ENCODE measurements around the gene PRR30.
"Not testable (repeated sequence)": the region's sequence is repeated elsewhere in the genome, so short reads cannot be mapped to it uniquely, and the experiment has no call there.

Gene PRR30

GRCh38 chr2:27127883-27128667, 11.1 kb downstream of the PRR30 start:
- no peak for DNase-seq

GRCh38 chr2:27126252-27126710, 12.9 kb downstream of the PRR30 start:
- no peak for DNase-seq

GRCh38 chr2:27125104-27125503, 14.1 kb downstream of the PRR30 start:
- DNase-seq: no peak

DNA sequence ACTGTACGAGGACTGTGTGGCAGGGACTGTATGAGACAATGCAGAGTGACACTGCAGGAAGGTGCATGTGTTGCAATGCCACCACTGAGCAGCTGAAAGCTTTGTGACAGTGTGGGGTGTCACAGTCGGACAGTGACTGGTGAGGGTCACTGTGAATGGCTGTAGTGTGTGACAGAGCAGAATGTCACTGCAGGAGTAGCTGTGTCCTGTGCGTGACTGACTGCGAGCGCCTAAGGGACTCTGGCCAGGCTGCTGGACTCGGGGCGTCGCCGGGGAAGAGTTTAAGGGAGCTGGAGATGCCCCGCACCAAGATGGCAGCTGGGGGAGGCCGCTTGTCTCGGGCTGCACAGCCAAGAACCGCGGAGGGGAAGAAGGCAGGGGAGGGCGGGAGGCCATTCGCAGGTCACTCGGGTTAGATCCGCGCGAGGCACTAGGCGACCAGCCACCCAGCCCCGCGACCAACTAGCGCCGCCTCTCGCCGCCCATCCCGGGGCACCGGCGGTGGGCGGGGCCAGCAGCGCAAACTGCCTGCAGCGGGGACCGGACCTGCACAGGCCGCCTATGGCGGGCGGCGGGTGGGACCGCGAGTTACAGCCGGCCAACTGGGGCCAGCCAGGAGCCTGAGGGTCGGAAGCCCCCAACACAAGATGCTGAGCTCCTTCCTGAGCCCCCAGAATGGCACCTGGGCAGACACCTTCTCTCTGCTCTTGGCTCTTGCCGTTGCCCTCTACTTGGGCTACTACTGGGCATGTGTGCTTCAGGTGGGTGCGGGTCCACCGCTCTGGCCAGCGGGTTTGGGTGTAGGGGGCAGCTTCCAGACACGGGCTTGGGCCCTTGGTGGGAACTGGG, 15.7 kb downstream of the PRR30 start, which contains the start of gene ABHD1:
TSS of gene ABHD1 (plus strand) at position 514 of the 849 bp plus-strand sequence. CDS start at position 648, 134 bp downstream.
- peak; percentile 12 to 36 for DNase-seq

- DNase-seq: no peak
Measured at GRCh38 chr2:27122791-27123190, 16.4 kb downstream of the PRR30 start.

GRCh38 chr2:27121906-27122305, 17.3 kb downstream of the PRR30 start:
- no peak for DNase-seq

- not testable (repeated sequence) for DNase-seq
Measured at GRCh38 chr2:27119330-27119670, 19.9 kb downstream of the PRR30 start.

DNA sequence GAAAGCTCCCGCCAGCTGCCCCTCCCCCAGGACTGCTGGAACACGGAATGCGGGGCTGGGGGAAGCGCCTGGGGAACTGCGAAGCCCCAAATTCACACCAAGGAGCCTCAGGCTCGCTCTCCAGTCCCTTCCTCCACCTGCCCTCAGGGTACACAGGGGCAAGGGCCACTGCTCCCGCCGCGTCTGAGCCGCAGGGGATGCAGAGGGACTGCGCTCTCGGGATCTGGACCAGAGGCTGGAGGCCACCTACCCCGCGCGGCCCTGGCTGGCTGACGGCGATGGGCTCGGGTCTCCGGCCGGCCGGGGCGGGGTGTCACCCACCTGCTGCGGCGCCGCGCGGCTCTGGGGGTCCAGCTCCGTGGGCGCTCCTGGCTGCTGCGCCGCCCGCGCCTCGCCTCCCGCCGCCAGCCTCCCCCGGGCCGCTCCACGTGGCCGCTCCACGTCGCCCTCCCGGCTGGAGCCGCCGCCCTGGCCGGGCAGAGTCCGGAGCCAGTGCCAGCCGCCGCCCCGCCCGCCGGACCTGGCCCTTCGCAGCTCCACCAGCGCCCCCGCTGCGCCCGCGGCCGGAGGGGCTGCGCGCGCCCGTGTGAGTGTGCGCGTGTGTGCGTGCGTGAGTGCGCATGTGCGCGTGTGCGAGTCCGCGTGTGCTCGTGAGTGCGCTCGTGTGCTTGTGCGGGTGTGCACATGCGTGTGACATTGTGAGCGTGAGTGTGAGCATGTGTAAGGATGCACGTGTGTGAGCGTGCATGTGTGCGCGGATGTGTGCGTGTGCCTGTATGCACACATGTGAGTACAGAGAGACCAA, 20.5 kb downstream of the PRR30 start, which contains the start of gene CGREF1:
TSS of gene CGREF1 (minus strand) at position 604 of the 805 bp plus-strand sequence. CDS start 14,762 bp downstream, outside the sequence.
- peak; percentile 45 to 65 for DNase-seq

- peak in 1 of 2 experiments; percentile 7 for DNase-seq
Measured at GRCh38 chr2:27117995-27118524, 21.1 kb downstream of the PRR30 start.

DNA sequence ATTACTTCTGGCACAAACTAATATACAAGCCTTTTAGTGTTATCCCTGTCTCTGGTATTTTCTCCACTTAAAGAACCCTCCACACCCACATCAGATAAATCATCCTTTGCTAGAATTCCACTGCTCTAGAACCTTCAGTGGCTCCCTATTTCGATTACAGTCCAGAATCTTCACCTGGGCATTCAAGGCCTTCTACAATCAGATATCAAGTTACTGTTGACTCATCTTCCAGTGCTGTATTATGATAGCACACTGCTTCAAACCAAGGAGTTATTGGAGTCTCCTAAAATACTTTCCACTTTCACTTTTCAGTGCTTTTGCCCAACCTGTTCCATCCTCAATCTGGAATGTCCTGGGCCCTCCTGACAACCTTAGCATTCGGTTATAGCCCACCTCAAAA, 23.7 kb downstream of the PRR30 start:
- no peak for DNase-seq

- DNase-seq: not testable (repeated sequence)
Measured at GRCh38 chr2:27111392-27112078, 27.7 kb downstream of the PRR30 start.

DNA sequence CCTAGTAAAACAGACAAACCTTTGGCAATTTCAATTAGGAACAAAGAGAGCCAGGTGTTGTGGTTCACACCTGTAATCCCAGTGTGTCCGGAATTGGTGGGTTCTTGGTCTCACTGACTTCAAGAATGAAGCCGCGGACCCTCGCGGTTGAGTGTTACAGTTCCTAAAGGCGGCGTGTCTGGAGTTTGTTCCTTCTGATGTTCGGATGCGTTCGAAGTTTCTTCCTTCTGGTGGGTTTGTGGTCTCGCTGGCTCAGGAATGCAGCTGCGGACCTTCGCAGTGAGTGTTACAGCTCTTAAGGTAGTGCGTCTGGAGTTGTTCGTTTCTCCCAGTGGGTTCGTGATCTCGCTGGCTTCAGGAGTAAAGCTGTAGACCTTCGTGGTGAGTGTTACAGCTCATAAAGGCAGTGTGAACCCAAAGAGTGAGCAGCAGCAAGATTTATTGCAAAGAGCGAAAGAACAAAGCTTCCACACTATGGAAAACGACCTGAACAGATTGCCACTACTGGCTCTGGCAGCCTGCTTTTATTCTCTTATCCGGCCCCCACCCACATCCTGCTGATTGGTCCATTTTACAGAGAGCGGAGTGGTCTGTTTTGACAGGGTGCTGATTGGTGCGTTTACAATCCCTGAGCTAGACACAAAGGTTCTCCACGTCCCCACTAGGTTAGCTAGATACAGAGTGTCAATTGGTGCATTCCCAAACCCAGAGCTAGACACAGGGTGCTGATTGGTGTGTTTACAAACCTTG, 28.4 kb downstream of the PRR30 start:
- not testable (repeated sequence) for DNase-seq

GRCh38 chr2:27109083-27109482, 30.1 kb downstream of the PRR30 start:
- DNase-seq: no peak

DNA sequence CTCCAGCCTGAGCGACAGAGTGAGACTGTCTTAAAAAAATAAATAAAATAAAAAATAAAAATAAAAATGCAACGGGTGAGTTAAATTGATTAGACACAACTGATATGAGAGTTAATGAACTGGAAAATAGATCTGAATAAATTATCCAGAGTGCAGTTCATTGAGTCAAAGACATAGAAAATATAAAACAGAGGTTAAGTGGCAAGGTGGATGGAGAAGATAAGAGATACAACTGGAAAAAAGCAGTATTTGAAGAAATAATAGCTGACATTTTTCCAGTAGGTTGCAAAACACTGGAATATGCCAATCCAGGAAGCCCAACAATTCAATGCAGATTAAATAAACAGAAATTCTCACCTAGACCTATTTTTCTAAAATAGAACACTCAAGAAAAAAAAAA, 31.0 kb downstream of the PRR30 start:
- DNase-seq: no peak

DNA sequence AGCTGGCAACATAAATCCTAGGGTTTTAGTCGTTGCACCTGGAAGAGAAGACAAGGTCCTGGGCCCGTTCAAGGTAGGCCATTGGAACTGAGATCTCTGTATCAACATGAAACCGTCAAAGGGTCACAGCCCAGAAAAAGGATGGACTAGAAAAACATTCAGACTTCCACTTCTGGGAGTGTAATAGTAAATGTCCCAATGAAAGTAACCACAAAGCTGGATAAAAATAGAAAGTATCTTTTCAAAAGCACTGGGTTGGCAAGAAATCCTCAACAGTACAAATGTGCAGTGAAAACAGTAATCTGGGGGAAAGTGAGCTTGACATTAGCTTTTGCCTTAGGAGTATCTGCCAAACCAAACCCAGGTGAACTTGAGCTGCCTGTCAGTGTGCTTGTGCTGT, 33.2 kb downstream of the PRR30 start:
- DNase-seq: no peak

- DNase-seq: no peak
Measured at GRCh38 chr2:27102329-27102728, 36.9 kb downstream of the PRR30 start.

GRCh38 chr2:27100036-27100435, 39.2 kb downstream of the PRR30 start:
- DNase-seq: no peak

- DNase-seq: no peak
Measured at GRCh38 chr2:27099334-27099955, 39.8 kb downstream of the PRR30 start.

GRCh38 chr2:27097341-27097740, 41.9 kb downstream of the PRR30 start:
- DNase-seq: no peak

DNA sequence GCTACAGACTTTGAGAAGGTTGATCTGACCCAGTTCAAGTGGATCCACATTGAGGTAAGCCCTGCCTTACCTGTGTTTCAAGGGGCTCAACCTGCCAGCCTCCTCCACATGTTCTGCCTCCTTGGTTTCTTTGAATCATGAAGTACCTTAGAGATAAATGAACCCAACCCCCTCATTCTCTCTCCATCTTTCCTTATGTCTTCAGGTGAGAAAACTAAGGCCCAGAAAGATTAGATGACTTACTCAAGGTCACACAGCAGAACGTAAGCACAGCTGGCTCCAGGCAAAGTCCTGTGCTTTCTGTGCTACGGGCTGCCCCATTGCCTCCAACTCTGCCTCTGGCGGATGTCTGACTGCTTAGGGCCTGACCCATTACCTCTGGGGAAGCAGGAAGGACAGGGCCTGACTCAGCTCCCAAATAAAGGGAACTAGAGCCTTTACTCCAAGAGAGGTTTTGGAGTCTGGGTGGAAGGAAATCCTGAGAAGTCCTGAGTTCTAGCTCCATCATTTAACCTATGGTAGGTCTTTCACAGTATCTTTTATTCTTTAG, 42.4 kb downstream of the PRR30 start:
- DNase-seq: no peak
